Prostate gland (tissue), 2 donors: ENCODE data around the gene MCF2. TPM values are rescaled to one million over a fixed set of nuclear protein-coding genes. Genes with fewer than 3 reads are reported as not detected.

Experiments used
- DNase-seq: peaks from one replicate; pipeline ENCODE4 v3.0.0-alpha.2; 2019; ENCODE audit warnings: low spot score
- H3K27ac ChIP-seq, 2 donors: fragments of 200-600 bp; sonication (generic); 2 replicates each; pipeline ENCODE4 v1.5.1; 2017 to 2019
- H3K27me3 ChIP-seq: fragments of 200-600 bp; sonication (generic); replicated peaks from 2 replicates; pipeline ENCODE4 v1.5.1; 2019; ENCODE audit not compliant: insufficient read depth
- H3K36me3 ChIP-seq, 2 donors: fragments of 200-600 bp; sonication (generic); 1 replicate in 1 of 2; 2 replicates in 1 of 2; pipeline versions ENCODE4 v1.5.1 to v1.8.1; 2017 to 2019
- H3K4me1 ChIP-seq: fragments of 200-600 bp; sonication (generic); replicated peaks from 2 replicates; pipeline ENCODE4 v1.5.1; 2019
- H3K4me3 ChIP-seq, 2 donors: fragments of 200-600 bp; sonication (generic); 2 replicates each; pipeline ENCODE4 v1.5.1; 2017 to 2019
- H3K9me3 ChIP-seq: fragments of 200-600 bp; sonication (generic); 2 replicates; pipeline ENCODE4 v1.5.1; 2017
- CTCF ChIP-seq, 4 experiments: fragments of 200-600 bp in 2 of 4; fragments of 450-650 bp in 2 of 4; sonication (generic) in 2 of 4; IDR thresholded peaks; 1 replicate in 3 of 4; 2 replicates in 1 of 4; pipeline ENCODE4 v1.5.1; 2016 to 2019; ENCODE audit warnings: antibody characterized with exemption in 4 of 4, mild to moderate bottlenecking in 2 of 4, moderate library complexity in 2 of 4
- POLR2A ChIP-seq: fragments of 450-650 bp; IDR thresholded peaks from one replicate; pipeline ENCODE4 v1.6.1; 2016; ENCODE audit warnings: antibody characterized with exemption, mild to moderate bottlenecking
- POLR2AphosphoS5 ChIP-seq: sonication (generic); formaldehyde crosslinking; IDR thresholded peaks from one replicate; pipeline ENCODE4 v1.6.1; 2017; ENCODE audit warnings: antibody characterized with exemption
- WGBS: methylation state at CpG from one replicate; pipeline ENCODE4 v1.1.5; 2018; 5-methylcytosine and 5-hydroxymethylcytosine counted together
- intact Hi-C: fragments of 100-400 bp; cut with DNase I; formaldehyde crosslinking; loops from one replicate; pipeline ENCODE4 v1.14.2; 2022
- total RNA-seq, 2 donors: library from RNA; depleted of rRNA; stranded (reverse); fragments of >200 nt; gene quantifications; one replicate each; pipeline ENCODE4 v1.1.0, GENCODE V29; 2016

MCF2 gene
- 10 to 100 TPM in 1 of 2 donors, under 1 TPM in 1; 0.32 to 27.9 TPM for total RNA-seq

- Histone ChIP-seq H3K4me1 (no peaks in the 10 kb centered on the region), H3K36me3 (no peaks in the 10 kb centered on the region), H3K4me3 (no peak within 1 kb of the TSS), H3K9me3 (no peaks in the 10 kb centered on the region), H3K27me3 (no peaks in the 10 kb centered on the region), H3K27ac (no peak within 1 kb of the TSS)
- no peak for DNase-seq
- WGBS = 62% methylated on average over 4 of the region's 4 CpGs
- intact Hi-C loops = no loop called here
- TF ChIP-seq POLR2A = no peak
- no peak for TF ChIP-seq CTCF (IDR thresholded peaks at IDR 0.05)
- no peak for TF ChIP-seq POLR2AphosphoS5
Measured at GRCh38 chrX:139708067-139708466, at the start of gene MCF2. MCF2 (minus strand) TSS chrX:139708167; CDS start chrX:139651744, 56,423 bp downstream.

- H3K9me3 ChIP-seq = no peaks in the 10 kb centered on the region
- DNase-seq = no peak
- no peak for TF ChIP-seq POLR2AphosphoS5
- no peak for TF ChIP-seq CTCF (IDR thresholded peaks at IDR 0.05)
- no peak for TF ChIP-seq POLR2A
- H3K27ac ChIP-seq = no peak overlapping the region
- no peaks in the 10 kb centered on the region for H3K4me1 ChIP-seq
- intact Hi-C loops = no loop called here
- WGBS = 80% methylated on average over 3 of the region's 3 CpGs
- no peaks in the 10 kb centered on the region for H3K36me3 ChIP-seq
- no peaks in the 10 kb centered on the region for H3K27me3 ChIP-seq
- H3K4me3 ChIP-seq = no peak overlapping the region
Measured at GRCh38 chrX:139751053-139751452, 43.1 kb upstream of the MCF2 start.

- Histone ChIP-seq H3K27ac (no peak overlapping the region), H3K27me3 (no peaks in the 10 kb centered on the region), H3K36me3 (no peaks in the 10 kb centered on the region), H3K4me1 (no peaks in the 10 kb centered on the region), H3K4me3 (no peak overlapping the region), H3K9me3 (no peaks in the 10 kb centered on the region)
- no peak for DNase-seq
- intact Hi-C loops = no loop called here
- TF ChIP-seq POLR2A (no peak), POLR2AphosphoS5 (no peak), CTCF (IDR thresholded peaks at IDR 0.05) (no peak)
Measured at GRCh38 chrX:139750390-139750789, 42.4 kb upstream of the MCF2 start.

- no peak for DNase-seq
- Histone ChIP-seq H3K27ac (no peak overlapping the region), H3K9me3 (no peaks in the 10 kb centered on the region), H3K27me3 (no peaks in the 10 kb centered on the region), H3K4me1 (no peaks in the 10 kb centered on the region), H3K4me3 (no peak overlapping the region), H3K36me3 (no peaks in the 10 kb centered on the region)
- TF ChIP-seq CTCF (IDR thresholded peaks at IDR 0.05) (no peak), POLR2A (no peak), POLR2AphosphoS5 (no peak)
- WGBS = 42% methylated on average over 2 of the region's 2 CpGs
- intact Hi-C loops = no loop called here
Measured at GRCh38 chrX:139739138-139739537, 31.2 kb upstream of the MCF2 start.

GRCh38 chrX:139738581-139738980 lies 30.6 kb upstream of the MCF2 start:
- Histone ChIP-seq H3K36me3 (no peaks in the 10 kb centered on the region), H3K4me1 (no peaks in the 10 kb centered on the region), H3K27ac (no peak overlapping the region), H3K9me3 (no peaks in the 10 kb centered on the region), H3K27me3 (no peaks in the 10 kb centered on the region), H3K4me3 (no peak overlapping the region)
- intact Hi-C loops = no loop called here
- no peak for DNase-seq
- no peak for TF ChIP-seq CTCF (IDR thresholded peaks at IDR 0.05)
- no peak for TF ChIP-seq POLR2AphosphoS5
- TF ChIP-seq POLR2A = no peak
